OCI-LY7 (cell line): ENCODE data around the gene MCUB. TPM values are rescaled to one million over a fixed set of nuclear protein-coding genes. Genes with fewer than 3 reads are reported as not detected.

ENCODE experiments used
- BruUV-seq: library from RNA; stranded (reverse); fragments of 400-500 nt; replicated peaks from 2 replicates; lab custom pipeline; 2021; lab: Mats Ljungman, UMichigan
- CTCF ChIA-PET: fragments of 300-600 bp; sonication (Branson Sonifier 250); formaldehyde crosslinking; loops from one replicate; lab custom pipeline; 2022; ENCODE audit warnings: antibody characterized with exemption; ENCODE audit not compliant: unreplicated experiment; lab: Charles Lee
- POLR2A ChIA-PET: fragments of 300-600 bp; sonication (Branson Sonifier 250); formaldehyde crosslinking; loops from one replicate; lab custom pipeline; 2022; ENCODE audit warnings: antibody characterized with exemption; lab: Charles Lee
- DNase-seq: peaks from one replicate; pipeline ENCODE4 v3.0.0-alpha.2; 2015; ENCODE audit warnings: low spot score
- H2AFZ ChIP-seq: fragments of 200-600 bp; sonication (generic), shearing (Covaris generic); 2 replicates; pipeline ENCODE4 v1.6.1; 2014; ENCODE audit warnings: mild to moderate bottlenecking, antibody characterized with exemption, low read length, moderate library complexity
- H3K27ac ChIP-seq: fragments of 200-600 bp; sonication (generic); 2 replicates; pipeline ENCODE4 v1.5.1; 2014; ENCODE audit warnings: mixed run types, low read depth, mild to moderate bottlenecking, moderate library complexity, low read length, inconsistent platforms; ENCODE audit not compliant: poor library complexity, severe bottlenecking
- H3K36me3 ChIP-seq: fragments of 200-600 bp; sonication (generic); 2 replicates; pipeline ENCODE4 v1.6.1; 2014; ENCODE audit warnings: mild to moderate bottlenecking, antibody characterized with exemption, low read length, moderate library complexity, mixed read lengths; ENCODE audit not compliant: insufficient read depth
- H3K4me1 ChIP-seq: fragments of 200-600 bp; sonication (generic); 2 replicates; pipeline ENCODE4 v1.5.1; 2014; ENCODE audit warnings: mild to moderate bottlenecking, low read length; ENCODE audit not compliant: insufficient read depth, poor library complexity, severe bottlenecking
- H3K4me2 ChIP-seq: fragments of 200-600 bp; sonication (generic); 2 replicates; pipeline ENCODE4 v1.6.1; 2014; ENCODE audit warnings: mild to moderate bottlenecking, low read length
- H3K4me3 ChIP-seq: fragments of 200-600 bp; sonication (generic); 2 replicates; pipeline ENCODE4 v1.5.1; 2014; ENCODE audit warnings: mild to moderate bottlenecking, low read depth, low read length; ENCODE audit not compliant: poor library complexity, severe bottlenecking
- H3K79me2 ChIP-seq: fragments of 200-600 bp; sonication (generic); 2 replicates; pipeline ENCODE4 v1.6.1; 2016; ENCODE audit warnings: low read depth, mild to moderate bottlenecking, low read length, moderate library complexity, mixed read lengths; ENCODE audit not compliant: insufficient read depth
- H3K9me2 ChIP-seq: fragments of 200-600 bp; sonication (generic); 2 replicates; pipeline ENCODE4 v1.6.1; 2016; ENCODE audit warnings: mild to moderate bottlenecking, low read length, mixed read lengths; ENCODE audit not compliant: insufficient read depth
- H3K9me3 ChIP-seq: fragments of 200-600 bp; sonication (generic); 2 replicates; pipeline ENCODE4 v1.6.1; 2014; ENCODE audit warnings: mild to moderate bottlenecking, mixed run types, low read length, mixed read lengths
- H4K20me1 ChIP-seq: fragments of 200-600 bp; sonication (generic); 2 replicates; pipeline ENCODE4 v1.6.1; 2014; ENCODE audit warnings: mild to moderate bottlenecking, antibody characterized with exemption, low read length, moderate library complexity, mixed read lengths; ENCODE audit not compliant: insufficient read depth
- CTCF ChIP-seq: fragments of 200-600 bp; sonication (generic); conservative IDR thresholded peaks from 2 replicates; pipeline ENCODE4 v1.5.1; 2014; ENCODE audit warnings: mild to moderate bottlenecking, antibody characterized with exemption, low read length, moderate library complexity, mixed read lengths
- EZH2phosphoT487 ChIP-seq: fragments of 200-600 bp; sonication (generic); IDR thresholded peaks from 2 replicates; pipeline ENCODE4 v1.6.1; 2018; ENCODE audit warnings: low read depth, borderline replicate concordance, mild to moderate bottlenecking, mixed run types, antibody characterized with exemption, low read length, moderate library complexity, mixed read lengths
- intact Hi-C: fragments of 100-400 bp; cut with micrococcal nuclease; formaldehyde crosslinking; loops from one replicate; pipeline ENCODE4 v1.10.0; 2022; ENCODE audit not compliant: unreplicated experiment
- total RNA-seq, 2 experiments: library from RNA; depleted of rRNA in 1 of 2; stranded (reverse); fragments of >200 nt in 1 of 2; shearing (Covaris generic) in 1 of 2; gene quantifications; 2 replicates each; pipeline ENCODE4 v1.2.3, GENCODE V29; 2014 to 2022

MCUB gene
- total RNA-seq, 2 experiments from 2014 or later = 40.3 to 64.4 TPM

GRCh38 chr4:109702950-109703663 lies 143.1 kb downstream of the MCUB start, which contains the start of gene CASP6:
CASP6 (minus strand) TSS chr4:109703445; CDS start chr4:109703395, 50 bp downstream.
- Histone ChIP-seq H3K4me3 (peak within 1 kb of the TSS; percentile 75), H3K36me3 (peaks cover under 1% of the 10 kb centered on the region; the same call in 1 of the 2 replicates), H3K79me2 (no peaks in the 10 kb centered on the region), H4K20me1 (no peaks in the 10 kb centered on the region), H3K4me1 (peaks cover 18% of the 10 kb centered on the region), H3K9me3 (no peaks in the 10 kb centered on the region), H3K9me2 (no peaks in the 10 kb centered on the region), H3K27ac (no peak within 1 kb of the TSS), H2AFZ (peak within 1 kb of the TSS; percentile 86), H3K4me2 (peak within 1 kb of the TSS; percentile 75)
- ChIA-PET POLR2A (interaction anchor here (0.7 to 1.5 kb wide), 5 partner anchors 10 to 1600 kb away, joined by 3 to 5 read pairs (median 4); no protein-coding TSS in a partner anchor), CTCF (no interaction called here)
- DNase-seq = peak; percentile 80
- intact Hi-C loops = loop anchor here (1.0 to 10.0 kb wide), 7 partner anchors 26 to 492 kb away; partner anchors contain the start of genes ELOVL6, GAR1 and SEC24B
- TF ChIP-seq CTCF (peak; percentile 75), EZH2phosphoT487 (no peak)
- BruUV-seq = no TSS peak

- Histone ChIP-seq H3K9me3 (no peaks in the 10 kb centered on the region), H3K79me2 (no peaks in the 10 kb centered on the region), H3K9me2 (no peaks in the 10 kb centered on the region), H3K4me2 (peak overlapping the region; percentile 75), H3K27ac (no peak overlapping the region), H3K4me3 (peak overlapping the region; percentile 75), H3K36me3 (peaks cover 4% of the 10 kb centered on the region; the same call in 1 of the 2 replicates), H3K4me1 (peaks cover 18% of the 10 kb centered on the region), H2AFZ (peak overlapping the region; percentile 86; the same call in 1 of the 2 replicates), H4K20me1 (no peaks in the 10 kb centered on the region)
- DNase-seq = no peak
- POLR2A ChIA-PET = interaction anchor here (0.7 to 1.5 kb wide), 4 partner anchors 10 to 28 kb away, joined by 3 to 5 read pairs (median 4); no protein-coding TSS in a partner anchor
- intact Hi-C loops = loop anchor here (1.0 to 10.0 kb wide), 7 partner anchors 25 to 491 kb away; partner anchors contain the start of genes ELOVL6, GAR1 and SEC24B
- BruUV-seq = no TSS peak
- TF ChIP-seq CTCF = no peak
- TF ChIP-seq EZH2phosphoT487 = no peak
- CTCF ChIA-PET = no interaction called here
Observed at GRCh38 chr4:109703664-109704361, 143.8 kb downstream of the MCUB start.
